GM21360 (cell line): ENCODE data around the gene RBM34.
"Not testable (repeated sequence)": the region's sequence is repeated elsewhere in the genome, so short reads cannot be mapped to it uniquely, and the experiment has no call there.

Source experiments
- ATAC-seq: cut with Tn5 transposase; IDR thresholded peaks from one replicate; pipeline ENCODE4 v1.9.1; 2021; ENCODE audit warnings: mild to moderate bottlenecking, moderate library complexity; ENCODE audit not compliant: unreplicated experiment

The RBM34 gene, protein sequence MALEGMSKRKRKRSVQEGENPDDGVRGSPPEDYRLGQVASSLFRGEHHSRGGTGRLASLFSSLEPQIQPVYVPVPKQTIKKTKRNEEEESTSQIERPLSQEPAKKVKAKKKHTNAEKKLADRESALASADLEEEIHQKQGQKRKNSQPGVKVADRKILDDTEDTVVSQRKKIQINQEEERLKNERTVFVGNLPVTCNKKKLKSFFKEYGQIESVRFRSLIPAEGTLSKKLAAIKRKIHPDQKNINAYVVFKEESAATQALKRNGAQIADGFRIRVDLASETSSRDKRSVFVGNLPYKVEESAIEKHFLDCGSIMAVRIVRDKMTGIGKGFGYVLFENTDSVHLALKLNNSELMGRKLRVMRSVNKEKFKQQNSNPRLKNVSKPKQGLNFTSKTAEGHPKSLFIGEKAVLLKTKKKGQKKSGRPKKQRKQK

DNA sequence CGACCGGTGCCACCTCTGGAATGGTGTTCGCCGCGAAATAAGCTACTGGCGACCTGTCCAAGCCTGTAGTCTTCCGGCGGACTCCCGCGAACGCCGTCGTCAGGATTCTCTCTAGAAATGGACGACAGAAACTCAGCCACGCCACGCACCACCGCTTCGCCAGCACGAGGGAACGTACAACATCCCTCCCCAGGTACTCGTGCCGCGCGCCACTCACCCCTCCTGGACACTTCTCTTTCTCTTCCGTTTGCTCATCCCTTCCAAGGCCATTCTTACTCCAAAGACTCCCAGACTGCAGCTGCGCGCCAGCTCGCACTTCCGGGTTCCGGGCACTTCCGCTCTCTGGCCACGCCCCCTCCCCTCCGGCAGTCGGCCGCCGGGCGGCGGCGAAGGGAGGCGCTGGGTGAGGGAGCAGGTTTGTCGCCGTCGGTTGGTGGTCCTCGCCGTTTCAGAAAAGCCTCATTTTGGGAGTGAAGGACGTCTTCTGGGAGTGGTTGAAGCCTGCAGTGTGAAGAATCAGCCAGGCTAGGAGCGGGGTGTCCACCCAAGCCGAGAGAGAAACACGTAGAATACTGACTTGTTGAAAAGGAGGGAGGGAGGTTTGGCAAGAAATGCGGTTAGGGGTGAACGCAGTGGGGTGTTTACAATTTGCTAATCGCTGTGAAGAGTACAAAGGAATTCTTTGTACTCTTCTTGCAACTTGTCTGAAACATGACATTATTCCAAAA lies at the start of gene RBM34:
Gene RBM34 (minus strand): TSS at position 294 of the 728 bp plus-strand sequence. CDS start 24 bp downstream, at position 270.
- ATAC-seq, result peak; percentile 96

DNA sequence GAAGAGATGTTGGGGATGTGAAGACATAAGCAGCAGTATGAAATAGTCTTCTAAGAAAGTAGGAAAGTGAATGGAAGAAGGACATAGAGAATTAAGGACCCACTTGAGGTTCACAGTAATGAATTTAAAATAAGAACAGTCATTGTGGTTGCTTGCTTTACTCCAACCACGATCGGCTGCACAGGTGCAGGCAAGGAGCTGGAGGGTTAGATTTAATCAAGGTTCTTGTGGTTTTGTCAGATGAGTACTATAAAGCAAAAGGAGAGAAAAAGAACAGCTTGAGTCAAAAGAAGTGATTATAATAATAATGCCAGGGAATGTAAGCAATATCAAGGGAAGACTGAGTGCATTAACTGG lies 46.1 kb upstream of the RBM34 start:
- no peak for ATAC-seq

DNA sequence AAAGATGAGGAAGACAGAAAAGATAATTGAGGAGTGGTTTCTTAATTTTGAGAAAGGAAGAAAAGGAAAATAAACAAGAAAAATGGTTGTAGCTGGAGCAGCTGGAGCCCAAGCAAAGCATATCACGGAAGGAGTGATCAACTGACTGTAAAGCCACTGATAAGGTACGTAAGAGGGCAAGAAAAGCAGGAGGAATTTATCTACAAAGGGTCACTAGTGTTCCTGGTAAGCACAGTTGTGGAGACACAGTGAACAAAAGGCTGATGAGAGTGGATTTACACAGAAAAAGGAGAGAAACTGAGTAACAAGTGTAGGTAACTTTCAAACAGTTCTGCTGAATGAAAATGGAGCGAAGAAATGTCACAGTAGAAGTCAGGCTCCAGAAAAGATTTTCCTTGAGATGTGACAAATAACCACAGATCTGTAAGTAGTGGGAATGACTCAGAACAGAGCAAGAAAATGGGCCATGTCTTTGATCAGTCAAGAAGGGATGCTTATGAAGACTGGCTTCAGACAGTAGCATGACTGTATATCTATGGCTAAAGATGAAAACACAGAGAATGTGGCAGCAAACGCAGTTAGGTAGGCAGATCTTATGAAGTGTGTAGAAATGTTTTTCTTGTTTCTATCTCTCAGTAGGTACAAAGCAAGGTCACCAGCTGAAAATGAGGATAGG lies 45.6 kb upstream of the RBM34 start:
- no peak for ATAC-seq

DNA sequence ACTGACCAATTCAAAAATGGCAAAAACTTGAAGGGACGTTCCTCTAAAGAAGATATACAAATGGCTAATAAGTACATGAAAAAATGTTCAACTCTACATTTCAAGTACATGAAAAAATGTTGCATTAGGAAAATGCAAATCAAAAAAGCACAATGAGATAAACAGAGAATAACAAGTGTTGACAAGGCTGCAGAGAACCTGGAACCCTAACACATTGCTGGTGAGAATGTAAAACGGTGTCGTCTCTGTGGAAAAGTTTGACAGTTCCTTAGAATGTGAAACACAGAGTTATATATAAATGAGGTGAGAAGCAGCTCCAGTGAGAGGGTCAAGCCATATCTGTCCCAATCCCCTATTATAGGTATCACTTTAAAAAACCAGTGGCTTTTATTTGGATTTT lies 44.6 kb upstream of the RBM34 start:
- no peak for ATAC-seq

DNA sequence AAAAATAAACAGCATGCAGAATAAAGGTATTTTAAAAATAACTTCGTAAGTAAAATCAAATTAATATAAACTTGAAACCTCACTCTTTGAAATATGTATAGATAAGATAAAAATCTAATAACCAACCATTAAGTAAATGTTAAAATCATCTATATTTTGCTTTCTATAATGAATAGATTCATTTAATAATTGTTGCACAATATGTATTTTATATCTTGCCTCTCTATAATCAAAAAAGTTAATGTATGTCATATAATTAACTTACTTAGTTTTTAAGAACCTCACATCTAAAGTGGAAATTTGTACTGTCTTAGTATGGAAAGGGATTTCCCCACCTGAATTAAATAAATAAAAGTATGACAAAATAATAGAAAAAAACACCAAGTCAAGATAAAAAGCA lies 42.4 kb upstream of the RBM34 start:
- no peak for ATAC-seq

DNA sequence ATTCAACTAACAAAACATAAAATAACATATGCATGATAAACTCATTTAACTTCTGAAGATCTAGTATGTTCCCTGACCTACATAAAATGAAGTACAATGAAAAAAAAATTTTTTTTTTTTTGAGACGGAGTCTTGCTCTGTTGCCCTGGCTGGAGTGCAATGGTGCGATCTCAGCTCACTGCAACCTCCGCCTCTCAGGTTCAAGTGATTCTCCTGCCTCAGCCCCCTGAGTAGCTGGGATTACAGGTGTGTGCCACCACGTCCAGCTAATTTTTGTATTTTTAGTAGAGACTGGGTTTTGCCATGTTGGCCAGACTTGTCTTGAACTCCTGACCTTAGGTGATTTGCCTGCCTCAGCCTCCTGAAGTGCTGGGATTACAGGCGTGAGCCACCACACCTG lies 41.4 kb upstream of the RBM34 start:
- ATAC-seq, result not testable (repeated sequence)

DNA sequence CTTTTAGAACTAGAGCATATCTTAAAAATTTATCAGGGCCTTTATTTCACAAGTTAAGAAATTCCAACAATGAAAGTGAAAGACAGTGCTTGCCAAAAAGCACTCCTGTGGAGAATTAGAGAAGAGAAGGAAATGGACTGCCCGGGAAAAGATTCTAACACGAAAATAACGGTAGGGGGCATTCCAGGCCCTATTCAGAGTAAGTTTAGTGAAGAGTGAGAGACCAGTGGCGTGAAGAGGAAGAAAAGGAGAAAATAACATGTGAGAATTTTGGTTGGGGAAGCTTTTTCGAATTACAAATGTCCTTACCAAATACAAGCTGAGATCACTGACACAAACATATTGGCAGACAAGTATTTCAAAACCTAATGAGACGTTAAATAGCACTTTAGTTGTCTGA lies 38.4 kb upstream of the RBM34 start:
- no peak for ATAC-seq

DNA sequence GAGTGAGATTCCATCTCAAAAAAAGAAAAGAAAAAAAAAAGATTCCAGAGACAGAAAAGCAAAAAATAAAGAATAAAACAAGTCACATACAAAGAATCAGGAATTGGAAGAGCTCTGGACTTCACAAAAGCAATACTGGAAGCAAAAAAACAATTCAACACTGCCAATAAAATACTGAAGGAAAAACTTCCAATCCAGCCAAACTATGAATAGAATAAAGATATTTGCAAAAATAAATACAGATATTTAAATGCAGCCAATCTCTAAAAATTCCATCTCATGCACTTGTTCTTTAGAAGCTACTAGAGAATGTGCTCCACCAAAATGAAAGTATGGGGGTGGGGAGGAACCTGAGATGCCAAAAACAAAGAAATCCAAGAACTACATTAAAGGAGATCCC lies 29.4 kb upstream of the RBM34 start:
- no peak for ATAC-seq

DNA sequence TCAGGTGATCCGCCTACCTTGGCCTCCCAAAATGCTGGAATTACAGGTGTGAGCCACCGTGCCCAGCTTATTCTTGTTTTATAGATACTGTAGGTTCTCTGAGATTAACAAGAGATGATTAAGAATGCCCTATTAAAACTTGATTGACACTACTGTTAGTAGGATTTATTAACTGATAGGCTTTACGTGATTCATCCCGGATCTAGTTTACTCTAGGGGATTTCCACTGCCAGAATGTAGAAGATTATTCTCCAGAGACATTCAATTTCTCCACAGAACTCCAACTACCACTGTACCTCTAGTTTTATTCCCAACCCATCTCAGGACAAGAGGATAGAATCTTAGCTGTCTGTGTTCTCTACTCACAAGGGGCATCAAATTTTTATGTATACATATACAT lies 26.3 kb upstream of the RBM34 start:
- ATAC-seq, result no peak

DNA sequence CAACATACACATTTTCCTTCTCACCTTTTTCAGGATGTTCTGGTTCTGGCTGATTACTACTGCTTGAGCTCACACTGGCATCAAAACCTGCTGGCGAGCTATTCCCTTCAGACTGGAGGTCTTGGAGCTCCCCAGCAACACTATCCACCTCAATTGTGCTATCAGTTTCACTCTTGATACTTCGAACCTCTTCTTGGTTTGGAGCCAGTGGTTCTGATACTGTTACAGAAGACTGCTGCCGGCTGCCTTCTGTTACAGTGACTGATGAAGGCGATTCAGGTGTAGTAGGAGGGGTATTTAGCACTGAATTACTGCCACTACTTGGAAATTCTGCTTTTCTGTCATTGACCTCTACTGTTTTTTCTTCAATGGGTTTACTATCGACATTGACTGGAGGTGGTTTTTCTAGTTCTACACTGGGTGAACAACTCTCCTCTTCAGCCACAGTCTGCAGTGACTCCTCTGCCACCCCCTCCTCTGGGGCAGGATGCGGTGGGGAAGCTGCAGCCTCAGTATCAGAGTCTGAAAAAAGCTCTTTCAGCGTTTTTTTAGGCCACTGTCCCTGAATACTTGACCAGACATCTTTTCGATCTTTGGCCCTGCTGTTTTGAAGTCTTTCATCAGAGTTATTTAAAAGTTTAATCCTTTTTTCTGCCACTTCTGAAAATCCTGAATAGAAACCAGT lies 20.7 kb upstream of the RBM34 start:
- no peak for ATAC-seq

DNA sequence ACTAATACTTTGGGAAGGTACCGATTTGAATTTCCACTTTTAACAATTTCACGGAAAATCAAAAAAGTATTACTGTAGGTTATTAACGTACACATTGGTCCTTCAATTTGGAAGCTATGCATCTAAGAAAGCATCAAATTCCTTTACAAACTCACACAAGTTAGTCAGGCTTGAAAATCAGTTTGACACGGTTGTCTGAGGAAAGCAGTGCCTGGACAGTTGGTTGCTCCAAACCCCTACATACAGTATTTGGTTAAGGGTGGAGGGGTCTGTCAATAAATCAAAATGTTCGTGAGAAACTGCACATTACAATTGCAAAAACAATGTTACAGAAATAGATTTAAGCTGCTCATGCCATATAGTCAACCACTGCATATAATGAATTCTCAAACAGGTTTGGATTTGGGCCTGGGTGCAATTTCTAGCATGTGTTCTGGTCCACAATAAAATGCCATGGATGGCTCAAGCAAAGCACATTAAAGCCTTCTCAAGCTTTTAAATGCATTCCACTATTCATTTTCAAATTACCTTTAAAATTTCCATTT lies 19.9 kb upstream of the RBM34 start:
- ATAC-seq, result no peak

DNA sequence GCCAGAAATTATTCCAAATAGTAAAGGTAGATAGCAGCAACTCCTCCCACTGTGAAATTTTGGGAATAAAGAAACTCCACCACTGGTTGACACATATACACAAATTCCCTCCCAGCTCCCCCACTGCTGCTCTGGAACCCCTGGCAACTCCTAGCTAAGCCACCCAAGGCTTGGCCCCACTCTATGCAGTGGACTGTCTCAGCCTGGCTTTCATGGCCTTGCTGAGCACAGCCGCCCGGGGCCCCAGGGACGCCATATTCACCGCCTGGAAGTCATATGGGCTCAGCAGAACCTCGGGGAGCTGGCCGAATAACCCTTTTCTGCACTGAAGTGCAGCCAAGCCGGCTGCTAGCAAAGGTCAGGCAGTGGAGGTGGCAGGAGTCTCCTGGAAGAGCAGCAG lies 15.4 kb upstream of the RBM34 start:
- ATAC-seq, result no peak

DNA sequence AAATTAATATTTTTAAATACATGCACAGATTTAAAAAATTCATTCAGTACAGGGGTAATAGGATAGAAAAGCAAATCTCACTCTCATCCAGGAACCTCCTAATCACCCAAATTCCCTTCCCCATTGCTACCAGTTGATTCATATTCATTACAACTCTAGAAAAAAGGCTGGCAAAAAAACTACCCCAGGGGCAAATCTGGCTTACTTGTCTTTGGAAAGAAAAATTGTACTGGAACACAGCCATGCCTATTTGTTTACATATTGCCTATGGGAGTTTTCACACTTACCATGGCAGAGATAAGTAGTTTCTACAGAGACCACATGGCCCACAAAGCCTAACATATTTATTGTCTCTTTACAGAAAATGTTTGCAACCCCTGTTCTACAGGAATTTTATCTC lies 8.9 kb upstream of the RBM34 start:
- ATAC-seq, result no peak

DNA sequence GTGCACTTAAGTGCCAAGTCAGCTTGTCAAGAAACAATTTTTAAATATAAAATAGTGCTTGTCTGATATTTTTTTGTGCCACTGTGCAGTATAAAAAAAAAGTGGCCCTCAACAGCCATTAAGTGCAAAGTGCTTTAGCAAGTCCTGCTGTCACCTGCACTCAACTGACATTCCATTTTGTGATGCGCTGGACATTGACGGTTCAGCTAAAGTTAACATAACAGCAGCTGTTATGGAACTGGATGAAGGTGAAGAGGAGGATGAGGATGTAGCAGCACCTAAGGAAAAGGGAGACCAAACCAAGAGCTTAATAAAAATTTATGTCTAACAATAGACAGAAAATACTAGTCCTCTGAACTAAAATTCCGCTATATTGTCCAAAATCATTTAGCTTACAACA lies 7.3 kb upstream of the RBM34 start:
- ATAC-seq, result no peak

DNA sequence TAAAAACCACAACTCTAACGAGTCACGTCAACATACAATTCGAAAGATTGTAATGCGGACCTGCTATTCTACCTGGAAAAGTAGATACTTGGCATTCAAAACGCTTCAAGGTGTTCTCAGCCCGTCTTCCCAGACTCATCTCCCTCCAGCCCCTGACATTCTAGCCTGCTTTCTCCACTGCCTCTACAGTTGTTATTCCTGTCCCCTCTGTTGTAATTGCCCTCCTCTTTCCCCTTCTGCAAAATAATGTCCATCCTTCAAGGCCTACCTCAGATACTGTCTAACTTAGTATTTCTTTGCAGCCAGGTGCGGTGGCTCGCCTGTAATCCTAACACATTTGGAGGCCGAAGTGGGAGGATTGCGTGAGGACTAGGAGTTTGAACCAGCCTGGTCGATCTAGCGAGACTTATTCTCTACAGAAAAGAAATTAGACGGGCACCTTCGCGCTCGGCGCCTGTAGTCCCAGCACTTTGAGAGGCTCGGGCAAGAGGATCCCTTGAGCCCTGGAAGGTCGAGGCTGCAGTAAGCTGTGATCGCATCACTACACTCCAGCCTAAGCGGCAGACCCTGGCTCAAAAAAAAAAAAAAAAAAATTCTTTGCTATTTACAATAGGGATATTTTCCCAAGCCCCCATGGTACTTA lies 756 bp upstream of the RBM34 start:
- ATAC-seq, result no peak

DNA sequence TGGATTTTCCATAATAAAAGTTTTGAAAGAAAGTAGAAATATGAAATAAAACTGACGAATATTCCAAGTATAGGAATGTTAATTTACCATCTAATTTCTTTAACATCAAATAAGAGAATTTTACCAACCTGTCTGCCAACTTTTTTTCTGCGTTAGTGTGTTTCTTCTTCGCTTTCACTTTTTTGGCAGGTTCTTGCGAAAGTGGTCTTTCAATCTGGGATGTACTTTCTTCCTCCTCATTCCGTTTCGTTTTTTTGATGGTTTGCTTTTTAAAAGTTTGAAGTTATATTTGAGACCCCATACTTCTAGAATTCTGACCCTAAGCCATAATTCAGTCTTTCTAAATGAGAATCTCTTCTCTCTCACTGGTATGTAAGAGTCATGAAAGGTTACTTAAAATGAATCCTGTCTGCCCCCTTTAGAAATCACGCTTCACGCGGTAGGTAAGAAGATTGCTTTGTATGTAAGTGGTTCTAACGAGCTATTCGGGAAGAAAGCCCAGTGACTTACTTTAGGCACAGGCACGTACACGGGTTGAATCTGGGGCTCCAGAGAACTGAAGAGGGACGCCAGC lies 580 bp downstream of the RBM34 start:
- ATAC-seq, result peak; percentile 28

DNA sequence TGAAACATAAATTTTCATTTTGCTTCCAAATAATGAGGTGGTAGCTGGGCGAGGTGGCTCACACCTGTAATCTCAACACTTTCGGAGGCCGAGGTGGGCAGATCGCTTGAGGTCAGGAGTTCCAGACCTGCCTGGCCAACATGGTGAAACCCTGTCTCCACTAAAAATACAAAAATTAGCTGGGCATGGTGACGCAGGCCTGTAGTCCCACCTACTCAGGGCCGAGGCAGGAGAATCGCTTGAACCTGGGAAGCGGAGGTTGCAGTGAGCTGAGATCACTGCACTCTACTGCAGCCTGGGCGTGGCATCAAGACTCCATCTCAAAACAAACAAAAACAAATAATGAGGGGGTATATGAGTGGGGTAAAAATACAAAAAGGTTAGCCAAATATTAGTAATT lies 1.1 kb downstream of the RBM34 start:
- ATAC-seq, result not testable (repeated sequence)

DNA sequence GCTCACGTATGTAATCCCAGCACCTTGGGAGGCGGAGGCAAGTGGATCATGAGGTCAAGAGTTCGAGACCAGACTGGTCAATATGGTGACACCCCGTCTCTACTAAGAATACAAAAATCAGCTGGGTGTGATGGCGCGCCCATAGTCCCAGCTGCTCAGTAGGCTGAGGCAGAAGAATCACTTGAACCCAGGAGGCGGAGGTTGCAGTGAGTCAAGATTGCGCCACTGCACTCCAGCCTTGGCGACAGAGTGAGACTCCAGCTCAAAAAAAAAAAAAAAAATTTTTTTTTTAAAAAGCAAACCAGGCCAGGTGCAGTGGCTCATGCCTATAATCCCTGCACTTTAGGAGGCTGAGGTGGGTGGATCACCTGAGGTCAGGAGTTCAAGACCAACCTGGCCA lies 1.8 kb downstream of the RBM34 start:
- ATAC-seq, result not testable (repeated sequence)

DNA sequence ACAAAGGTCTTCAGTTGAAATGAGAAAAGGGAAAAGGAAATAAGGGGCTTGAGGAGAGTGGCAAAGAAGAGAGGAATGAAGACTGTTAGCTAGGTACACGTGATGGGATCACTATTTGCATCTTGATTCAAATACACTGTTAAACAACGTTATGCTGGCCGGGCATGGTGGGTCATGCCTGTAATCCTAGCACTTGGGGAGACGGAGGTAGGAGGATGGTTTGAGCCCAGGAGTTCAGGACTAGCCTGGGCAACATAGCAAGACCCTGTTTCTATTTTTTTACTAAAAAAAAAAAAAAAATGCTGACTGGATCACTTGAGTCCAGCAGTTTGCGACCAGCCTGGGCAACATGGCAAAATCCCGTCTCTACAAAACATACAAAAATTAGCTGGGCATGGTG lies 2.4 kb downstream of the RBM34 start:
- ATAC-seq, result no peak

DNA sequence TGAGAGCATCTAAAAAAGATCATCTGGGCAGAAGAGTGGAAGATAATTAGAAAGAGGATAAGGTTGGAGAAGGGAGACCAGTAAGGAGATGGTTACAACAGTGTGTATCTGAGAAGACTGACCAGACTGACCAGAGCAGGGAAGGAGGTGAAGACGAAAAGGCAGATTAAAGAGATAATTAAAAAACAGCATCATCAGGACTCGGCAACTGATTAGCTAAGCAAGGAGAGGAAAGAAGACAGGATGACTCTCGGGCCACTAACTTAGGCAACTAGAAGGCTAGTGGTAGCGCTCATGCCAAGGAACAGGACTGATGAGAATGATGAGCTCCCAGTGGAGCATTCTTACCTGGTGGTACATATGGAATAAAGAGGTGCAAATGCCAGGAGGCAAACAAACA lies 3.9 kb downstream of the RBM34 start:
- no peak for ATAC-seq
